8988T (cell line): ENCODE data around the gene LYPD3.
A peak's percentile ranks its signal among the peaks of the same experiment; 100 is the strongest.
"Not testable (repeated sequence)": the region's sequence is repeated elsewhere in the genome, so short reads cannot be mapped to it uniquely, and the experiment has no call there.

Experiments used
- DNase-seq: peaks from one replicate; pipeline ENCODE4 v3.0.0; 2011

Gene LYPD3

DNA sequence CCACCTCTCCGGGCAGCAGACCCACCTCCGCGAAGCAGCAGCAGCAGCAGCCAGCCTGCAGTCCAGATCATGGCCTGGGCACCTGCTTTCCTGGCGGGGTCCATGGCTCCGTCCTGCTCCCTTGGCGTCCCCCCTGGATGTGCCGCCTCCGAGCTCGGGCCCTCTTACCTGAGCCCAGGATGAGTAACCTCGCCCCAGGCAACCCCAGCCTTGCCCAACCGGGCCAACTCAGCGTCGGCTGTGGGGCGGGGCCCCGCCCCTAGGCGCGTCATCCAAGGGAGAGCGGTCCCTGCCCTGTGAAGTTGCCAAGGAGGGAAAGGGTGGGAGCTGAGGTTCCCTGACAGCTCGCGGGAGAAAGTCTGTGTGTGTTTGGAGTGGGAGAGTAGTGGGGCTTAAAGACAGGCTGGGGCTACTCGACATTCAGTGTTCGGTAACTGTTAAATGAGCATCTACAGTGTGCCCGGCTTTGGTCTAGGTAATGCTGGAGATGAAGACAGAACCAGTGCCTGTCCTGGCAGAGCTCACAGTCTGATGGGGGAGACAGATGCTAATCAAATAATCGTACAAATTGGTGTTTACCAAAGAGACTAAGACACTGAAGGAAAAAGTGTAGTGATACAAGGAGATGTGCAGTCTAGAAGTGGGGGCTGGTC, at the start of gene LYPD3:
TSS of gene LYPD3 (minus strand) at position 141 of the 653 bp plus-strand sequence. CDS start at position 104, 37 bp downstream.
- no peak for DNase-seq

DNA sequence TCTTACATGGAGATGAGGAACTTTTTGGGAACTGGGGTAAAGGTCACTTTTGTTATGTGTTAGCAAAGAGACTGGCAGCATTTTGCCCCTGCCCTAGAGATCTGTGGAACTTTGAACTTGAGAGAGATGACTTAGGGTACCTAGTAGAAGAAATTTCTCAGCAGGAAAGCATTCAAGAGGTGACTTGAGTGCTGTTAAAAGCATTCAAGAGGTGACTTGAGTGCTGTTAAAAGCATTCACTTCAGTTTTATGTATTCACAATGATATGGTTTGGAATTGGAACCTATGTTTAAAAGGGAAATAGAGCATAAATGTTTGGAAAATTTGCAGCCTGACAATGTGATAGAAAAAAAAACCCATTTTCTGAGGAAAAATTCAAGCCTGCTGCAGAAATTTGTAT, 47.0 kb upstream of the LYPD3 start:
- DNase-seq, result not testable (repeated sequence)

DNA sequence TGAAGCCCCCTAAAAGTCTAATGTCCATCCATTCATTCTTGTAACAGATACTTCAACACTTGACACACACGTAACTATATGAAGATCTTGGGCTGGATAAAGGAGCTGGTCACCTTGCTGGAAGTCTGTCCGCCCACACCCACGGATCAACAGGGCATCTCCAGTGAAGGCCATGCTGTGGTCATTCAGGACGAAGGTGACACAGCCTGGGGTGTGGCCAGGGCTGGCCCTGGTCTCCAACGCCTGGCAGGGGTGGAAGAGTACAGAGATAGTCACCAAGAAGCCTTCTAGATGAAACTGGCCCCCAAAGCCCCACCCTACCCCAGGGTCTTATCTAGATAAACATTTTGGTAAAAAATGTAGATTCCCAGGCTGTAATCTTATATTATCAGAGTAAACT, 45.9 kb upstream of the LYPD3 start:
- DNase-seq, result no peak

DNA sequence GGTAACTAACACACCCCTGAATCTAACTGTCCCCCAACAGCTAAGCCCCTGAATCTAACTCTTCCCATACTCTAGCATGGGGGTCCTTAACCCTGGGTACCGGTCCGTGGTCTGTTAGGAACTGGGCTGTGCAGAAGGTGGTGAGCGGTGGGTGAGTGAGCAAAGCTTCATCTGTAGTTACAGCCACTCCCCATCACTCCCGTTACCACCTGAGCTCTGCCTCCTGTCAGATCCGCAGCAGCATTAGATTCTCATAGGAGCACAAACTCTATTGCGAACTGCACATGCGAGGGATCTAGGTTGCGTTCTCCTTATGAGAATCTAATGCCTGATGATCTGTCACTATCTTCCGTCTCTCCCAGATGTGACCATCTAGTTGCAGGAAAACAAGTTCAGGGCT, 45.3 kb upstream of the LYPD3 start:
- no peak for DNase-seq

DNA sequence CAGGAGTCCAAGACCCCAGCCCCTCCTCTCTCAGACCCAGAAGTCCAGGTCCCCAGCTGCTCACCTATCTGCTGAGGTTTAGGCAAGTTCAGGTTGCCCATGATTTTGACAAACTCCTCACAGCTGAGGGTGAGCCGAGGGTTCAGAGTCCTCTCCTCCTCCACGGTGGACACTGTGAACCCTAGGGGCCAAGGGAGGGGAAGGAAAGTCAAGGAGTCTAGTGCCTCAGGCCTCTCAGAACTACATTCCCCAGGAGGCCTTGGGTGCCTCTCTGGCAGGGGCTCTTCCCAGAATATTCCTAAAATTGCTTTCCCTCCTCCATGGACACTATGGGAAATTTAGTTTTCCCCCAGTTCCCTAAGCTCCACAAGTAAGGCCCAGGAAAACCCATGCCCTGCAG, 42.5 kb upstream of the LYPD3 start:
- DNase-seq, result no peak

DNA sequence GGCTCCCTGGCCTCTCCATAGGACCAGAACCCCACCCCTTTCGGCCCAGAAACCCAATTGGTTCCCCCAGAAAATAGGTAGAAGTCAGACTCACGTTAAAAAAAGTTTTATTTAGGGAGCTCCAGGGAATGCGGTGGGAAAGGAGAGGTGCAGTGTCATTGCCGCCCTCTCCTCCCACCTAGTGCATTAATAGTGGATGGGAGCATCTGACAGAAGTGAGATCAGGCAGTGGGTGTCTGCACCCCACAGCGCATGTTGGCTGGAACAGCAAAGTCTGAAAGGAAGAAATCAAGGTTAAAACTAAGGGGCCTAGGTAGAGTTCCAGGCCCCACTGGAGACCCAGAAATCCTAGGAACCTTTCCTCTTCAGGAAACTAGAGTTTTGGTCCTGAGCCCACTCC, 41.2 kb upstream of the LYPD3 start:
- DNase-seq, result no peak

DNA sequence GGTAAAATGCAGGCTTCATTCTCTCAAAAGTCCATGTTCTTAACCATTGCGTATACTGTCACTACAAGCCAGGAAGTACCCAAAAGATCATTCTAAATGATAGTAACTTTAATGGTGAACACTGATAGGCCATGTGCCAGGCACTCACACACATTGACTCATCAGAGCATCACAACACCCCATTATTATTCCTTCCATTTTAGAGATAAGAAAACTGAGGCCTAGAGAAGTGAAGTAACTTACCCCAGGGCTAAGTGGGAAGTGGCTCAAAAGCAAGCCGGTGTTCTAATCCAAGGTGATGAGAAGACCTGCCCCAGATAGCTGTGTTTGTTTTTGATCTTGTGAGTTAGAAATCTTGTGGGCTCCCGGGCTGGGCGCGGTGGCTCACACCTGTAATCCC, 40.5 kb upstream of the LYPD3 start:
- DNase-seq, result no peak

DNA sequence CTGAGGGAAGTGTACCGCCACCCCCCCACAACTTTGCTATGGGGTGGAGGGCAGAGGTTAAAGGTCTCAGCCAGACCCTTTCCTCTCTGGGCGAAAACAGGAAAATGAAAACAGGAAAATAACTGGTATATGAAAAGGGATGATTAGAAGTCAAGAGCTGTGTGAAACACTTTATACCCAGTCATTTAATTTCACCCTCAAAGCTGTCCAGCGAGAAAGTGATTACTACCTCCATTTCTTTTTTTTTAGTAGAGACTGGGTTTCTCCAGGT, 39.7 kb upstream of the LYPD3 start:
- DNase-seq, result no peak

DNA sequence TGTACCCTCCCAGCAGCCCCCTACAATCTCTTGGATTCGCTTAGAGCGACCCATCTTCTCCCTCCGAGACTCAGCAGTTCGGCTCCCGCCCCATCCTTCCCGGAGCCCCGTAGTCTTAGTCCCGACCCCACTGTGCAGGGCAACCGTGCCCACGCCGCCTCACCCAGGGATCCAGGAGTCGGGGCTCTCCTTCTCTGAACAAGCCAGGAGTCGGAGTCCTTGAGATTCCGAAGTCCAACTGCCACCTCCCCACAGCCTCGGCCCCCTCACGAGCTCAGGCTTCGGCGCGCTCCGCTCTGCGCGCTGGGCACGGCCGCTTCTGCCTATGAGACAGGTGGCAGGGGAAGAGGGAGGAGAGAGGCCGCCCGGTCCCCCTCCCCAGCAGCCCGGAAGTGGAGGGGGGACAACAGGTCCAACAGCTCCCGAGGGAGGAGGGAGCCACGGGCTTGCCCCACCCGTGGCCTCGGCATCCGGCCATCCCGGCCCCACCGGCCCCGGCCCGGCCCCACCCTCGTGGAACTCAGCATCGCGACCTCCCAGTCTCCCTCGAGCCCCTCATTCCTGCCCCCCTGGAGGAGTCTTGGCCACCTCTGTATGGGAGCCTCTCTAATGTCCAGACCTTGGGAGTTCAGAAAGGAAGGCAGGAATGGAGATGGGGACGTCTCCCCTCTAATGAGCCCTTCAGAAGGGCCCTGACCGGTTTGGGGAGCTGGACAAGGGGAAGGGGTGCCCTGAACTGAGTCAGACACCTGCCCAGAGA, 39.2 kb upstream of the LYPD3 start, which contains the start of gene PHLDB3:
TSS of gene PHLDB3 (minus strand) at position 321 of the 760 bp plus-strand sequence. CDS start 628 bp downstream, outside the sequence.
- DNase-seq, result no peak

DNA sequence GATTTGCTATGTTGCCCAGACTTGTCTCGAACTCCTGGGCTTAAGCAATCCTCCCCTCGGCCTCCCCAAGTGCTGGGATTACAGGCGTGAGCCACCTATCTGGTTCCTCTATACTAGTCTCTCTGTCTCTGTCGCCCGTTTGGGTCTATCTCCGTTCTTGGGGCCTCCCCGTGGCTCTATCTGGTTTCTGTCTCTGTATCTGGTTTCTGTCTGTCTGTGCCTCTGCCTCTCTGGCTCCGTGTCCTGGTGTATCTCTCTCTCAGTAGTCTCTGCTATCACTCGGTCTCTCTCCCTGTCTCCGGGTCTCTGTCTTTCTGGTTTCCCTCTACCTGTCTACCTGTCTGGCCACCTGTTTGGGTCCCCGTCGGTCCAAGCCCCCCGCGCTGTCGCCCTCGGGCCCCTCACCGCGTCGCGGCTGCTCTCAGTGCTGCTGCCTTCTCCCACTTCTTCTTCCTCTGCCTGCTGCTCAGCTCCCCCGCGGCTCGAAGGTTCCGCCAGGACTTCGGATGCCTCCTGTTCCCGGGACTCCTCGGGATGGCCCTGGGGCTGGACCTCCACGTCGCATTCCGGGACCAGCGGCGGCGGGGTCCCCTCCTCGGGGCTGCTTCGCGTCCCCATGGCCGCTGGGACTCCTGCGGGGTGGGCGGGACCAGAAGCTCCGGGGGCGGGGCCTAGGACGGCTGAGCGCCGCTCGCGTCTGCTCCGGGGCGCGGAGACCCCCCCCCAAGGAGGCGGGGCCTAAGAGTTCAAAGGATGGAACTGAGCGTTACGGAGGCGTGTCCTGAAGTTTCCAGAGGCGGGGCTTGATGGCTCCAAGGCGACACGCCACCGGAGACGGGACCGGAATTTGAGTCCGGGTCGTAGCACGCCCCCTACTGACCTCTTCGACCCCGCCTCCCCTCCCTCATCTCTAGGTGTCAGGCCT, 38.4 kb upstream of the LYPD3 start:
- DNase-seq, result peak; percentile 77

DNA sequence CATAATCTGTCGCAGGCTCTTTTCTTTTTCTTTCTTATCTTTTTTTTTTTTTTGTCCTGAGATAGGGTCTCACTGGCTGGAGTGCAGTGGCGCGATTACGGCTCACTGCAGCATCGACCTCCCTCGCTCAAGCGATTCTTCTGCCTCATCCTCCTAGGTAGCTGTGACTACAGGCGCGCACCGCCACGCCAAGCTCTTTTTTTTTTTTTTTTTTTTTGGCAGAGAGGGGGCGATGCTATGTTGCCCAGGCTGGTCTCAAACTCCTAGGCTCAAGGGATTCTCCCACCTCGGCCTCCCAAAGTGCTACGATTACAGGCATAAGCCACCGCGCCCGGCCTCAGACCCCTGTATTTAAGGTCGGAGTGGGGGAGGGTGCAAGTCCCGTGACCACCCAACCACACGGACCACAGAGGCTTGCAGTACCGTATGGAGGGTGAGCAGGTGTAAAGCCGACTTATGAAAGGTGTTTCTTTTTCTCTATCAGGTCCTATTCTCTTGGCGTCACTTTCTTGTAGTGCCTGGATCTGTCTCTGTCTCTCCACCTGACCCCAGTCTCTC, 37.1 kb upstream of the LYPD3 start:
- DNase-seq, result no peak

DNA sequence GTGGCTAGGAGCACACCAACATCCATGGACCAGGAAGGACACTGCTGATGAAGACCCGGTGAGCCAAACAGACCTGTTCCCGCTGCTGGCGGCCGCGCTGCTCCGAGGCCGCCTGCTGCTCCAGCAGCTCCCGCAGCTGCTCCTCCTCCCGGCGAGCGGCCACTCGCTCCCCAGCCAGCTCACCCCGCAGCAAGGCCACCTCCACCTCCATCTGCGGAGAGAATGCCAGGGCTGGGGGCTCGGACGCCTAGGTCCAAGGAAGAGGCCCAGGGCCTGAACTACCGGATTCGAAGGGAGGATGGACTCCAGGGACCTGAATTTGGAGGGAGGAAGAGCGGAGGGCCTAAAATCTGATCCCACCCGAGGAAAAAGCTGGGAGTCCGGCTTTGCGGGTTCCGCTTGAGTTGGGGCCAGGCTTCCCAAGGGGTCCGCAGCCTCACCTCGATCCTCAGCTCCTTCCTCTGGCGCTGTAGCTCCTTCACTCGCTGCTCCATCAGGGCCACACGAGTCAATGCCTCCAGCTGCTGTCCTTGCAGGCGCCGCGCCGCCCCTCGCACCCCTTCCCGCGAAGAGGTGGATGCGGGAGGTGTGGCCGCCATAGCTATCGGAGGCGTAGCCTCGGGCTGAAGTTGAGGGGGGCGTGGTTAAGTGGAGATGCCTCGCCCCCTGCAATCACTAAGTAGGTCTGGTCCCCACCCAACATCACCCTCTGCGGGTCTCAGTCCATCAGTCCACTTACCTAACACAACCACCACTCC, 36.4 kb upstream of the LYPD3 start:
- DNase-seq, result no peak

DNA sequence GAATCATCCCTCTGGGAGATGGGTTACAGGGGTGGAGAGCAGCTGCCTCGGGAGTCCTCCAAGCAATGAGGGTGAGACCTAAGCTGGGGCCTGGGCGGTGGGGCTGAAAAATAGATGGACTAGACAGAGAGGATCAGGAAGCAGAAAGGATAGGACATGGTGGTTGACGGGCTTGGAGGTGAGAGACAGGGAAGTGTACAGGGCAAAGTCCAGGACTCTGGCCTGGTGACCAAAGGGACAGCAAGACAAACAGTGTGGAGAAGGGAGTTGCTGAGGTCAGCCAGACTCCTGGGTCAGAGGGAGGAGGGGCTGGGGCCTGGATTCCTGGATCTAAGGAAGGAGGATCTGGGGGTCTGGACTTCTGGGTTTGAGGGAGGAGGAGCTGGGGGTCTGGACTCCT, 33.6 kb upstream of the LYPD3 start:
- DNase-seq, result no peak

DNA sequence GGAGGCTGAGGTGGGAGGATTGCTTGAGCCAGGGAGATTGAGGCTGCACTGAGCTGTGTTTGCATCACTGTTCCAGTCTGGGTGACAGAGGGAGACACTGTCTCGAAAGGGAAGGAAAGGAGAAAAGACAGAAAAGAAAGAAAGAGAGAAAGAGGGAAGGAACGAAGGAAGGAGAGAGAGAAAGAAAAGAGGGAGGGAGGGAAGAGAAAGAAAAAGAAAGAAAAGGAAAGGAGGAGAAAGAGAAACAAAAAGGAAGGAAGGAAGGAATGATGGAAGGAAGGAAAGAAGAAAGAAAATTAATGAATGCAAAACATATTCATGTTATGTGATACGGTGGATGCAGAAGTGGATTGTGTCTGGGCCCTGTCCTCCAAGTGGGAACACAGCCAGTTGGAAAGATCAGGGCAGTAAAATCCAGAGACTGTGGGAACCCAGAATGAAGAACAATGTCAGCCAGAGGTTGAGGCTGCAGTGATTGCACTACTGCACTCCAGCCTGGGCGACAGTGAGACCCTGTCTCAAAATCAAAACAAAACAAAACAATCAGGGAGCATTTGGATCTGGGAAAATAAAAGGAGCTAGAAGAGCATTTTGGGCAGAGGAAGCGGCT, 32.9 kb upstream of the LYPD3 start:
- DNase-seq, result no peak

DNA sequence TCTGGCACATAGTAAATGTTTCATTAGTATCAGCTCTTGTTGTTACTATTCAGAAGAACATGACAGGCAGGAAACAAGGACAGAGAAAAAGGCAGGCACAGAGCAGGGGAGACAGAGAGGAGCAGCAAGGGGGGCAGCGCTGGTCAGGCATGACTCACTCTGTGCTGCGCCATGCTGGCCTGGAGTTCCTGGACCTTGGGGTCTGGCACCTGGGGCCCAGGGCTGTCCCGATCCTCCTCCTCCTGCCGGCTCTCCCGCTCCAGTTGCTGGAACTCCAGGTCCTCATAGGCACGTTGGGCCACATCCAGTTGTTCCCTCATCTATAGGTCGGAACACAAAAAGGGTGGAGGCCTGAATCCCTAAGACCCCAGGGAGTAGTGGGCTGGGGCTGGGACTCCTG, 31.6 kb upstream of the LYPD3 start:
- DNase-seq, result no peak

DNA sequence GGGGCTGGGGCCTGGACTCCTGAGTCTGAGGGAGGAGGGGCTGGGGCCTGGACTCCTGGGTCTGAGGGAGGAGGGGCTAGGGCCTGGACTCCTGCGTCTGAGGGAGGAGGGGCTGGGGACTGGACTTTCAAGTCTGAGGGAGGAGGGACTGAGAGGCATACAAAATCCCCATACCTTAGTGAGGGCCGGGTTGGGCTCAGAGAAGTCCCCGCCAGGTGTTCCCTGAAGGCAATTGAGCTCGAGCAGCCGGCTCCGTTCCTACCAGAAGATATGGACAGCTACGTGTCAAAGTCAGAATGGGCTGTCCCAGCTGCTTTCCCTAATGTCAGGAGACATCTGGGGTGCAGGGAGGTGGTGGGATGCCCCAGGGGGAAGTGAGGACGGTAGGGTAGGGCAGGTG, 29.7 kb upstream of the LYPD3 start:
- no peak for DNase-seq

DNA sequence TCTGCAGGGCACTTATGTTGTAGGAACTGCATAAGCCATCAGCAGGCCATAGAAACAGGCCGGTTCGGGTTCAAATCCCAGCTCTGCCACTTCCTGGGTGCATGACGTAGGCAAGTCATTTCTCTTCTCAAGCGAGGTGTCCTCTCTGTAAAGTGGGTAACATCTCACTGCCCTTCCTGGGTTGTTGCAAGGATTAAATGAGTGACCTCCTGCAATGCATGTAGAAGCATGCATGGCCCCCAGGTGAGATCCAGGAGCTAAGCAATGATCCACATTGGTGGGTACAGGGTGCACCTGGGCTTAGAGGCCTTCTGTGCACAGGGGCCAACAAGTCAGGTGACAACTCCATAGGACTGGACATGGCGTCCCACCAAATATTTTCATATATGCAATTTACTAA, 25.4 kb upstream of the LYPD3 start:
- no peak for DNase-seq

DNA sequence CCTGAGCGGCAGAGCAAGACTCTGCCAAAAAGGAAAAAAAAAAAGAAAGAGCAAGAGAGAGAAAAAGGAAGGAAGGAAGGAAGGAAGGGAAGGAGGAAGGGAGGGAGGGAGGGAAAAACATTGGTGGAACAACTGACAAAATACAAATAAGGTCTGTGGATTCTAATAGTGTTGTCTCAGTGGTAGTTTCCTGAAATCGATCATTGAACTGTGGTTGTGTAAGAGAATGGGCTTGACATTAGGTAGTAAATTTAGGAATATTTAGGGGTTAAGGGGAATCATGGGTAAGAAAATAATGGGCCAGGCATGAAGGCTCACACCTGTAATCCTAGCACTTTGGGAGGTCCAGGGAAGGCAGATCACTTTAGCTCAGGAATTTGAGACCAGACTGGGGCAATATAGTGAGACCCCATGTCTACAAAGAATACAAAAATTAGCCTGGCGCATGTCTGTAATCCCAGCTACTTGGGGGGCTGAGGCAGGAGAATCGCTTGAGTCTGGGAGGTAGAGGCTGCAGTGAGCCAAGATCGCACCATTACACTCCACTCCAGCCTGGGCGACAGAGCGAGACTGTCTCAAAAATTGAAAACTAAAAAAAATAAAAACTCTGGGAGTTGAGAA, 24.7 kb upstream of the LYPD3 start:
- no peak for DNase-seq

DNA sequence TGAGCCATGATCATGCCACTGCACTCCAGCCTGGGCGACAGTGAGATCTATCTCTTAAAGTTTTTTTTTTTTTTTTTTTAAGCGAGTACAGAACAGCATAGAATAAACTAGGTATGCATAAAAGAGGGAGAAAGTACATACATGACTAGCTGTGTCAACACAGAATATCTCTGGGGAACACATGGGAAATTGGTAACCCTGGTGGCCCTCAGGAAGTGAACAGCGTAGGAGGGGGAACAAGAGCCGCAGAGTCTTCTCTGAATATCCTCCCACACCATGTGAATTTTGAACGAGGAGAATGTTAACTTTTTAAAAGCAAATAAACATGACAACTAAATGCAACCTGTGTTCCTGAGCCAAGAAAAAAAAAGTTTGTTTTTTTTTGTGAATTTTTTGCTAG, 23.9 kb upstream of the LYPD3 start:
- DNase-seq, result no peak

DNA sequence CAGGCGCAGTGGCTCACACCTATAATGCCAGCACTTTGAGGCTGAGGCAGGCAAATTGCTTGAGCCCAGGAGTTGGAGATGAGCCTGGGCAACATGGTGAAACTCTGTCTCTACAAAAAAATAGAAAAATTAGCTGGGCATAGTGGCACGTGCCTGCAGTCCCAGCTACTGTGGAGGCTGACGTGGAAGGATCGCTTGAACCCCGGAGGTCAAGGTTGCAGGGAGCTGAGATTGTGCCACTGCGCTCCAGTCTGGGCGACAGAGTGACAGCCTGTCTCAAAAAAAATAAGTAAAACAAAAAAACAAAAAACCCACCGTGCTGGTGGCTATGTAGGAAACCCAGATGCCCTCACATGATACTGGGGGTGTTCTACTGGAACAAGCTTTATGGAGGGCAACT, 22.8 kb upstream of the LYPD3 start:
- no peak for DNase-seq

DNA sequence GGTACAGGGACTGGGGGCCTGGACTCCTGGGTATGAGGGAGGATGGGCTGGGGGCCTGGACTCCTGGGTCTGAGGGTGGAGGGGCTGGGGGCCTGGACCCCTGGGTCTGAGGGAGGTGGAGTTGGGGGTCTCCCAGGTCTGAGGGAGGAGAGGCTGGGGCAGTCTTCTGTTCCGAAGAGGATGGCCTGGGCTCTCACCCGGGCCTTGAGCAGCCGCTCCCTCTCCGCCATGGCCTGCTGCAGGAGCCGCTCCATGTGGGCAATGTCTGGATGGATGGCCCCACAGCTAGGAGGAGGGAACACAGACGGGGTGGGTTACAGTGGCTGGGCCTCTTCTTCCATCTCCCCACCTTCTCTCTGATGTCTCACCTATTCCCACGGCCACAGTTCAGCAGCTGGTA, 21.0 kb upstream of the LYPD3 start:
- no peak for DNase-seq

DNA sequence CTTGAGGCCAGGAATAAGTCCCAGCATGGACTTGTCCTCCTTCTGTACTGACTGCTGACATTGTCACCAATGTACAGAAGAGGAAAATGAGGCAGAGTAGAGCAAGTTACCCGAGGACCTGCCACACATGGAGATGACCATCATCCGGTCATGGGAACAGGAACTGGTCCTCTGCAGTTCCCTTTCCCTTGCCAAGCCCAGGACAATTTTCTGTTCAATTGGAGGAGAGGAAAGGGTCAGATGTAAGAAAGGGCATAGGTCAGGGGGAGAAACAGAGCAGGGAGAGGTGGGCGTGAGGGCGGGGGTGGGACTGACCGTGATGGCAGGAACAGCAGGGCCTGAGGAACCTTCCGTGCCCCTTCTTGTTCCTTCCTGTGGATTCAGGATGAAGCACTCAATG, 20.5 kb upstream of the LYPD3 start:
- DNase-seq, result no peak
